GM21825 (cell line): ENCODE measurements around the gene CPE.
"Not testable (repeated sequence)": the region's sequence is repeated elsewhere in the genome, so short reads cannot be mapped to it uniquely, and the experiment has no call there.

Source experiments
- ATAC-seq: cut with Tn5 transposase; IDR thresholded peaks from one replicate; pipeline ENCODE4 v1.9.1; 2021; ENCODE audit warnings: mild to moderate bottlenecking, moderate library complexity; ENCODE audit not compliant: unreplicated experiment

Gene CPE

GRCh38 chr4:165461159-165461821, 82.5 kb downstream of the CPE start:
- ATAC-seq: no peak

- ATAC-seq: no peak
Measured at GRCh38 chr4:165462009-165462408, 83.2 kb downstream of the CPE start.

DNA sequence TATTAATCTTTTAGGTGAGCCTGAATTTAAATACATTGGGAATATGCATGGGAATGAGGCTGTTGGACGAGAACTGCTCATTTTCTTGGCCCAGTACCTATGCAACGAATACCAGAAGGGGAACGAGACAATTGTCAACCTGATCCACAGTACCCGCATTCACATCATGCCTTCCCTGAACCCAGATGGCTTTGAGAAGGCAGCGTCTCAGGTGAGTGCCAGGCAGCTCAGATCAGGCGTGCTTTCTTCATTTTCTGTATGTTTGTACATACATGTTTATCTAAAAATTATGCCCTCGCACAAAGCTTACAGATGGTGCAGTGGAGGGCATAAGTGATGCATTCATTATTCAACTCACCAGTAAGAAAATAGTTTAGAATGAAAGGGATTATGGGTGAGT, 85.6 kb downstream of the CPE start:
- no peak for ATAC-seq

- peak; percentile 55 for ATAC-seq
Measured at GRCh38 chr4:165464813-165465381, 86.1 kb downstream of the CPE start.

DNA sequence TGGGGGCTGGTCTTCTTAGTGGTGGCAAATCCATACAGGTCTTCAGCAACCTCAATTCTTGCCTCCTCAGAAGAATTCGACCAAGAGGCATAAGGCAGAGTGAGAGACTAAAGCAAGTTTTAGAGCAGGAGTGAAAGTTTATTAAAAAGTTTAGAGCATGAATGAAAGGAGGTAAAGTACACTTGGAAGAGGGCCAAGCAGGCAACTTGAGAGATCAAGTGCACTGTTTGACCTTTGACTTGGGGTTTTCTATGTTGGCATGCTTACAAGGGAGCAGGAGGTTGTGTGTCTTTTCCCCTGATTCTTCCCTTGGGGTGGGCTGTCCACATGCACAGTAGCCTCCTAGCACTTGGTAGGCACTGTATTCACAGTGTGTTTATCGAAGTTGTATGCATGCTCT, 91.2 kb downstream of the CPE start:
- no peak for ATAC-seq

- no peak for ATAC-seq
Measured at GRCh38 chr4:165472943-165473676, 94.3 kb downstream of the CPE start.

DNA sequence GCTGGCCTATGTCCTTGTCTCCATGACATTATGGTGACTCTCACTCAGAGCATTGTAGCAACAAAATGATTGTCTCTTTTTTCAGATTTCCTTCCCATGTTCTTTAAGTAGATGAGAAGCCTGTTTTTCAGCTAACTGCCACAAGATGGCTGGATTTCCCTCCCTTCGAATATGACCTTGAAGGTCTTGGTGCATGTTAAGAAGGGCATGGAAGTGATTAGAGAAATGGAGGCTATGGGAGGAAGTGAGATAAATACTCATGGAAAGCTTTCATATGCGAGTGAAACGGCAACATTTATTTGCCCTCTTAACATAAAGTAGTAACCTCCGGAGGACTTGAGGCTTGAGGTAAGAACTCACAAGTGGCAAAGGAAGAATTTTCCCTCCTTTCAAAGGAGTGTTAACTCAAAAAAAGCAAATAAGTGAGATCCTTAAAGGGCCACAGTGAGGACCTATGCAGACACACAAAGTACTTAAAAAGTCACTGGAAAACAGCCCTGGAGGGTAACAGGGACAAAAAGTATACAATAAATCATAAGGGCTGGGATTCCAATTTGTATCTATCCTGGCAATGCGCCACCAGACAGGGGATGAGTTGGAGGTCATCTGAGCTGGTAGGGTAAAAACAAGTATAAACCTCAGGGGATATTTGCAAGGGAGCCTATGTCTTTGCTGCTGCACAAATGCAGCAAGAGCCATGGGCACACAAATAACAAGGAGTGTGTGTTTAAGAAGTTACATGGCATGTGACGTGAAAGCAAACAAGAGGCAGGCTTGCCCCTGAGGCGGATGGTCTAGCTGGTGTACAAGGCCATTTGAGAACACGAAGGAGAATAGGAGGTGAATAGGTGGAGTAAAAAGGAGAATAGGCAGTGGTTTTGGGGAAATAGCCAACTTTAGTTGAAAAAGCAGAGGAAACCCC, 96.2 kb downstream of the CPE start:
- ATAC-seq: no peak

GRCh38 chr4:165475706-165476070, 96.9 kb downstream of the CPE start:
- no peak for ATAC-seq

- no peak for ATAC-seq
Measured at GRCh38 chr4:165476214-165477098, 97.6 kb downstream of the CPE start.

DNA sequence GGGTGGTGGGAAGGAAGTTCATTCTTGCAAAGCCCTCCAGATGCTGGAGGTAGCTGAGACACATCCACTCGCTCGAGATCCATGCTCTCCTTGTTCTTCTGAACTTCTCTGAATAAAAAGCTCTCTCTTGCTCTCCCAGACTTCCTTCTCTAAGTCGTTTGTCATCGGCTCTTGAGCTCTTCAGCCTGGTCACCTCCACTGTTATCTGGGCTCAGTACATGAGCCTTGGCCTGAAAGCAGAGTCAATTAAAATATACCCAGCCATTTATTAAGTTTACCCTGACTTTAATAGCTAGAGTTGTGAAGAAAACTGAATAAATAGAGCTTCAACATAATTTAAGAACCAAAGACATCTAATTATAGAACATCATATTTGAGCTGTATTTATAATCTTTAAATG, 99.0 kb downstream of the CPE start:
- no peak for ATAC-seq

DNA sequence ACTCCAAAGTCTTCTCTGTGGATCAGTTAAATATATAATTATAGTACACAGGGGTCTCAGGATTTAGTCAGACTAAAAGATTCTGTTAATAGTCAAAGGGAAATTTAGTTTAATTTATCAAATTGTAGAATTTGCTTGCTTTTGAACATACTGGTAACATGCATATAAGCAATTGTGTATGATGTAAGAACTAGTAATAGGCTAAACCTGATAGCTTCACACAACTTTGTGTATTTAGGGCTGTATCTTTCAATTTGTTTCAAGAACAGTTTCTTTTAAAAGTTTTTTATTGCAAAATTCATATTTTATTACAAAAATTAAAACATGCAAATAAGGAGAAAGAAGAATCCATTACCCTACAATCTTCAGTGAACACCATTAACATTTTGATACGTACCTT, 99.5 kb downstream of the CPE start:
- ATAC-seq: no peak

DNA sequence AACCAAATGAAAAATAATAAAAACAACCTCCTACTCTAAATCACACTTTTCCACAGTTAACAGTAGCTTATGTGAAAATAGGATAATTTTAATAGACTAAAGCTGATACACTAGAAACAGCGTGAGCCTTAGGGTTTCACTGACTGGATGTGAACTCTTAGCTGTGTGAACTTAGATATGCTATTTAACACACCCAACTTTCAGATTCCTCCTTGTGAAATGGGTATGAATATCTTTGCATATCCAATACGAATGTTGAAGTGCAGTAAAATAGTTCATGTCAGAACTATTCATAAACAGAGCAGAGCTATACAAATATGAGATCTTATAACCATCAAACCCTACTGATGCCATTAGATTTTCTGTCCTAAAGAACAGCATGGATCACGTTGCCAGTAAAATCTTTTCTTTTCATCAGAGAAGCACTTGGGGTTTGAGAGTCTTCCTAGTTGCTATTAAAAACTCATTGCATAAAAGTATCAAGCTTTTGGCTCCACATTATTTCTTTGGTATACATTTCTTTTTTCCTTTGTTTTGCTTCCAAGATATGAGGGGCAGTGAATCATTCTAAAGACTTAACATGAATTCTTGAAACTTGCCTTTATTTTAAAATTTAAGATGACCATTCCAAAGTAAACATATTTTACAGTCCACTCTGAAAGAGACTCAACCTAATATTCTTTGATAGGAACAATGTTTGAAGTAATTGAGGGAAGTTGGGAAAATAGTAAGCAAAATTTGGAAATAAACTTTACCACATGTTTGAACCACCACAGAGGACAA, 102.4 kb downstream of the CPE start:
- ATAC-seq: no peak

DNA sequence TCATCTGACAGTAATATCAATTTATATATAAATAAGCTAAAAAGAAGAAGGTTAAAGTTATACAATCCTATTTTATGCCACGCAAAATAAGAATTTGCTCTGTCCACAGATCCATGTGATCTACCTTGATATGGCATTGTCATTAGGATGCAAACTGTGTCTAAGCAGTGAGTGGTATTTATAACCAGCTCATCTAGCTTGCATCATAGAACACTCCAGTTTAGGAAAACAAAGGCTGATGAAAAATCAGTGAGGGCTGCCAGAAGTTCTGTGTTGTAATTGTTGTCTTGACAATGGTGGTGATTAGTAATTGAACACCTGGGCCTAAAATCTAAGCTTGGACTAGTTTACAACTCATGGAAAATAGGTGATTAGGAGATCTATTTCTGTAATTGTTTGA, 111.0 kb downstream of the CPE start:
- no peak for ATAC-seq

DNA sequence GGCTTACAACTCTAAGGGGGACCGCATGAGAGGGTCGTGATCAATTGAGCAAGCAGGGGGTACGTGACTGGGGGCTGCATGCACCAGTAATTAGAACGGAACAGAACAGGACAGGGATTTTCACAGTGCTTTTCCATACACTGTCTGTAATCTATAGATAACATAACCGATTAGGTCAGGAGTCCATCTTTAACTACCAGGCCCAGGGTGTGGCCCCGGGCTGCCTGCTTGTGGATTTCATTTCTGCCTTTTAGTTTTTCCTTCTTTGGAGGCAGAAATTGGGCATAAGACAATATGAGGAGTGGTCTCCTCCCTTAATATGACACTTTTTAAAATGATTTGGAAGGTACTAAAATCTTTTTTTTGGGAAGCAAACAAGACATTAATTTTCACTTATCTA, 113.8 kb downstream of the CPE start:
- ATAC-seq: not testable (repeated sequence)

GRCh38 chr4:165493359-165493758, 114.6 kb downstream of the CPE start:
- peak; percentile 95 for ATAC-seq

DNA sequence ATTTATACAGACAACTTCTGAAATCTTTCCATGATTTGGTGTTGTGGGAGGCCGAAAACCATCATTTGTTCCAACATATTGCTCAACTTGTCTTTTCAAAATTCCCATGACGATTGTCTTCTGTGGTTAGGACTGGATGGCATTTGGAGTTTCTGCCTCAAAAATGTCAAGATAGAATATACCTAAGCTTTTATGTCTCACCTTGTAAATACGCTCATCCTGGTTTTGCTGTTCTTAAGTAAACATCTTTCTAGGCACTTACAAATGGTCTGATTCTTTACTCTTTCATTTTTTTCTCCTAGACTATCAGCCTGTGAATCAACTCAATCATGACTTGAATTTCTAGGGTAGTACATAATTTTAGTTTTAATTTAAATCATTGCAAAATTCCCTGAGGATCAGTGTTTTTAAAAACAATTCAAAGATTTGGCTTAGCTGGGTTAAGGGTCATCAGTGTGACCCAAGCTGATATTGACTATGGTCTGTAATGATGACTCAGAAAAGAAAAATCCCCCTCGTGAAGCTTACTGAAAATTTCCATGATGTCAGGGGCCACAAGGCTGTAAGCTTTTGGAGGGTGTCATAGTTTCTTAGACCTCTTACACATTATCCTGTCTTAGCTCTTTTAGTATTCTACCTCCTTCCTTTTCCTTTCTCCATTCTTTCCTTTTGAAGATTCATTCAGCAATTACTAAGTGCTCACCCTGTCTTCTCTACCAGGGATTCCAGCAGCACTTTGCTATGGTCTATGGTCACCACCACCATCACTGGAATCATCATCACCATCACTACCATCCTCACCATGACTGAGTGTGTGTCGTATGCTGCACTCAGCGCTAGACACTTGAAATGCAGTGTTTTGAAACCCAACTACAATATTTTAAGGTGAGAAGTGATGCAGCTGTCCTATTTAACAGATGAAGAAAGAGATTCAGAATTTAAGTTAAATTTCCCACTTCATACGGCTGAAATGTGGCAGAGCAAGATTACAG, 124.4 kb downstream of the CPE start:
- peak; percentile 56 for ATAC-seq

DNA sequence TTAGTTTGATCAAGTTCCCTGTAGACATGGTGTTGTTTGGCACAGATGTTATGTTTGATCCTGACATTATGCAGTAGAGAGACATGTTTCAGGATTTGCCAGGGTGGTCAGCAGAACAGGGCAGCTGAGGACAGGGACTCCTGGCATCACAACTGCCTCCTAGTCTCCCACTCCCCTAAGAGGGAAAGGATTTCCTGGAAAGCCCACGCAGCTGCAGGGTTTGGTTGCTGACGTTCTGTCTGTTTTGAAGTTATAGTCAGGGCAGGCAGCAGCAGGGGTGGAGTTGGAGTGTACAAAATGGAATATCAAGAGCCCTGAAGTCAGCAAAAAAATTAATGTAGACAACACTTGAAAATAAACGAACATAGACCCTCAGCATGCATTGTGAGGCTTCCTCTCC, 125.4 kb downstream of the CPE start:
- ATAC-seq: no peak
